Left lung (tissue), 10 donors: ENCODE measurements around the gene RIOX2. TPM values are rescaled to one million over a fixed set of nuclear protein-coding genes. Genes with fewer than 3 reads are reported as not detected.

Source experiments
- ATAC-seq: fragments of 200-7000 bp; cut with Tn5 transposase; one replicate; pipeline ENCODE4 v1.9.1; 2020; ENCODE audit warnings: moderate library complexity
- DNase-seq, 4 donors: peaks; one replicate each; pipeline ENCODE4 v3.0.0-alpha.2; 2013 to 2020
- H3K27ac ChIP-seq, 2 donors: fragments of 200-600 bp; sonication (generic) in 1 of 2; one replicate each; pipeline versions ENCODE4 v1.5.0 to v1.8.0; 2020 to 2021
- H3K27me3 ChIP-seq, 2 donors: fragments of 200-600 bp; sonication (generic) in 1 of 2; one replicate each; pipeline versions ENCODE4 v1.5.0 to v1.8.0; 2020 to 2021
- H3K36me3 ChIP-seq, 2 donors: fragments of 200-600 bp; sonication (generic) in 1 of 2; one replicate each; pipeline versions ENCODE4 v1.5.0 to v1.8.0; 2020 to 2021
- H3K4me1 ChIP-seq, 2 donors: fragments of 200-600 bp; one replicate each; pipeline ENCODE4 v1.8.0; 2021
- H3K4me3 ChIP-seq, 2 donors: fragments of 200-600 bp; sonication (generic) in 1 of 2; one replicate each; pipeline versions ENCODE4 v1.5.0 to v1.8.0; 2020 to 2021; ENCODE audit warnings: mild to moderate bottlenecking in 1 of 2
- H3K9me3 ChIP-seq, 2 donors: fragments of 200-600 bp; sonication (generic) in 1 of 2; one replicate each; pipeline versions ENCODE4 v1.5.0 to v1.8.0; 2020 to 2021
- CTCF ChIP-seq, 2 donors: fragments of 200-600 bp; sonication (generic) in 1 of 2; IDR thresholded peaks; one replicate each; pipeline versions ENCODE4 v1.5.0 to v1.8.0; 2021; ENCODE audit warnings: antibody characterized with exemption in 2 of 2
- intact Hi-C, 2 donors: fragments of 100-400 bp; cut with DNase I; formaldehyde crosslinking; loops; one replicate each; pipeline versions ENCODE4 v1.11.2 to v1.14.2; 2022
- polyA plus RNA-seq, 6 donors: library from polyadenylated mRNA; unstranded; fragments of 120-200 nt; gene quantifications; one replicate each; pipeline ENCODE4 v1.2.1, GENCODE V29; 2013; ENCODE audit not compliant: insufficient read length in 6 of 6
- total RNA-seq, 2 donors: library from RNA; stranded (reverse); fragmentation: NEBNext Ultra II Directional; extraction: Animal tissue kit (Norgen Biotek cat#: 25700); gene quantifications; one replicate each; pipeline ENCODE4 v1.2.1, GENCODE V29; 2021
- donor health status: DM: no; HTN: yes; CAD: no.
- donor health status: DM: no; HTN: no; CAD: no.

RIOX2 gene
- total and polyA plus RNA-seq, 8 donors: 16.6 to 44.3 (median 35.7) TPM

- no peaks in the 10 kb centered on the region for H3K36me3 ChIP-seq
- no peak overlapping the region for H3K4me3 ChIP-seq
- H3K4me1 ChIP-seq: no peaks in the 10 kb centered on the region
- TF ChIP-seq CTCF (IDR thresholded peaks at IDR 0.05): no peak
- H3K27me3 ChIP-seq: no peaks in the 10 kb centered on the region
- intact Hi-C loops: no loop called here
- ATAC-seq: peak; percentile 69
- H3K9me3 ChIP-seq: no peaks in the 10 kb centered on the region
- no peak overlapping the region for H3K27ac ChIP-seq
- no peak for DNase-seq
Measured at GRCh38 chr3:97991293-97991682, 19.1 kb upstream of the RIOX2 start.

- Histone ChIP-seq H3K36me3 (no peaks in the 10 kb centered on the region), H3K9me3 (no peaks in the 10 kb centered on the region), H3K4me1 (no peaks in the 10 kb centered on the region), H3K4me3 (no peak overlapping the region), H3K27me3 (no peaks in the 10 kb centered on the region), H3K27ac (no peak overlapping the region)
- peak; percentile 50 for ATAC-seq
- no peak for DNase-seq
- intact Hi-C loops: no loop called here
- no peak for TF ChIP-seq CTCF (IDR thresholded peaks at IDR 0.05)
Measured at GRCh38 chr3:97990624-97991292, 18.5 kb upstream of the RIOX2 start.

- DNase-seq: no peak
- Histone ChIP-seq H3K4me3 (no peak overlapping the region), H3K4me1 (no peaks in the 10 kb centered on the region), H3K27me3 (no peaks in the 10 kb centered on the region), H3K27ac (no peak overlapping the region), H3K36me3 (no peaks in the 10 kb centered on the region), H3K9me3 (no peaks in the 10 kb centered on the region)
- ATAC-seq: no peak
- intact Hi-C loops: no loop called here
- no peak for TF ChIP-seq CTCF (IDR thresholded peaks at IDR 0.05)
Measured at GRCh38 chr3:97988784-97989568, 16.7 kb upstream of the RIOX2 start.

GRCh38 chr3:97987306-97987705 is 15.1 kb upstream of the RIOX2 start:
- ATAC-seq: no peak
- no peak for TF ChIP-seq CTCF (IDR thresholded peaks at IDR 0.05)
- no peak for DNase-seq
- H3K27me3 ChIP-seq: no peaks in the 10 kb centered on the region
- intact Hi-C loops: no loop called here
- no peaks in the 10 kb centered on the region for H3K9me3 ChIP-seq
- H3K4me1 ChIP-seq: no peaks in the 10 kb centered on the region
- H3K4me3 ChIP-seq: no peak overlapping the region
- no peak overlapping the region for H3K27ac ChIP-seq
- H3K36me3 ChIP-seq: no peaks in the 10 kb centered on the region

- no peak overlapping the region for H3K4me3 ChIP-seq
- H3K9me3 ChIP-seq: no peaks in the 10 kb centered on the region
- no peaks in the 10 kb centered on the region for H3K36me3 ChIP-seq
- no peaks in the 10 kb centered on the region for H3K4me1 ChIP-seq
- DNase-seq (no peak), ATAC-seq (no peak)
- intact Hi-C loops: no loop called here
- TF ChIP-seq CTCF (IDR thresholded peaks at IDR 0.05): no peak
- no peaks in the 10 kb centered on the region for H3K27me3 ChIP-seq
- no peak overlapping the region for H3K27ac ChIP-seq
Measured at GRCh38 chr3:97983933-97984491, 11.8 kb upstream of the RIOX2 start.
